H1 (cell line): ENCODE measurements around the gene NCEH1. TPM values are rescaled to one million over a fixed set of nuclear protein-coding genes. Genes with fewer than 3 reads are reported as not detected.
A peak's percentile ranks its signal among the peaks of the same experiment; 100 is the strongest.

Source experiments
- CTCF ChIA-PET: fragments of 300-600 bp; sonication (Branson Sonifier 250); formaldehyde crosslinking; loops from one replicate; lab custom pipeline; 2021; ENCODE audit not compliant: partially characterized antibody; lab: Charles Lee
- POLR2A ChIA-PET: fragments of 300-600 bp; sonication (Branson Sonifier 250); formaldehyde crosslinking; loops from one replicate; lab custom pipeline; 2021; ENCODE audit warnings: inconsistent platforms; ENCODE audit not compliant: partially characterized antibody; lab: Charles Lee
- DNase-seq, 2 experiments: peaks; one replicate each; pipeline versions ENCODE4 v3.0.0 to v3.0.0-alpha.2; 2010 to 2022; ENCODE audit warnings: low spot score in 2 of 2, low read depth in 1 of 2, mixed read lengths in 1 of 2
- FAIRE-seq: peaks from 2 replicates; lab custom pipeline; 2011; peaks lifted over from hg19 to GRCh38; lab: Jason Lieb, UNC
- H2AFZ ChIP-seq: 2 replicates; pipeline ENCODE4 v1.8.1; 2012; ENCODE audit warnings: low read length, inconsistent platforms
- H2AK5ac ChIP-seq: 2 replicates; pipeline ENCODE4 v1.6.1; 2013; ENCODE audit warnings: low read depth, low read length
- H2BK120ac ChIP-seq: replicated peaks from 2 replicates; pipeline ENCODE3; 2013; ENCODE audit warnings: low read depth, low read length, inconsistent platforms
- H2BK12ac ChIP-seq: 2 replicates; pipeline ENCODE4 v1.6.1; 2013; ENCODE audit warnings: low read depth, low read length
- H2BK15ac ChIP-seq: 2 replicates; pipeline ENCODE4 v1.6.1; 2013; ENCODE audit warnings: low read length
- H2BK20ac ChIP-seq: 2 replicates; pipeline ENCODE4 v1.6.1; 2013; ENCODE audit warnings: low read length
- H2BK5ac ChIP-seq: 2 replicates; pipeline ENCODE4 v1.6.1; 2013; ENCODE audit warnings: low read depth, low read length
- H3K14ac ChIP-seq: 2 replicates; pipeline ENCODE4 v1.6.1; 2013; ENCODE audit warnings: inconsistent platforms; ENCODE audit not compliant: insufficient read length
- H3K18ac ChIP-seq: 2 replicates; pipeline ENCODE4 v1.6.1; 2013; ENCODE audit warnings: low read length; ENCODE audit errors: extremely low read depth
- H3K23ac ChIP-seq: 2 replicates; pipeline ENCODE4 v1.6.1; 2013; ENCODE audit warnings: inconsistent platforms; ENCODE audit not compliant: insufficient read length
- H3K23me2 ChIP-seq: 2 replicates; pipeline ENCODE4 v1.6.1; 2013; ENCODE audit warnings: low read depth, low read length
- H3K27ac ChIP-seq: 2 replicates; pipeline ENCODE4 v1.6.1; 2011; ENCODE audit warnings: low read depth, low read length, inconsistent platforms
- H3K27me3 ChIP-seq, 4 experiments: replicated peaks in 1 of 4; 1 replicate in 1 of 4; 2 replicates in 3 of 4; pipeline versions ENCODE4 v1.6.1 to v1.8.1; 2011 to 2013; ENCODE audit warnings: low read length in 3 of 4, mild to moderate bottlenecking in 3 of 4, inconsistent platforms in 2 of 4, mixed read lengths in 2 of 4, moderate library complexity in 1 of 4; ENCODE audit not compliant: control insufficient read depth in 3 of 4, insufficient read depth in 3 of 4; ENCODE audit errors: extremely low read depth in 1 of 4
- H3K36me3 ChIP-seq, 4 experiments: 2 replicates each; pipeline versions ENCODE4 v1.6.1 to v1.8.1; 2011 to 2013; ENCODE audit warnings: mild to moderate bottlenecking in 4 of 4, low read length in 3 of 4, moderate library complexity in 2 of 4, control low read depth in 1 of 4, inconsistent platforms in 1 of 4; ENCODE audit not compliant: insufficient read depth in 4 of 4, control insufficient read depth in 2 of 4
- H3K4ac ChIP-seq: replicated peaks from 2 replicates; pipeline ENCODE3; 2013; ENCODE audit warnings: low read length, low read depth, mixed read lengths, inconsistent platforms; ENCODE audit not compliant: insufficient read length
- H3K4me1 ChIP-seq, 4 experiments: replicated peaks in 1 of 4; 1 replicate in 1 of 4; 2 replicates in 3 of 4; pipeline versions ENCODE4 v1.6.1 to v1.8.1; 2011 to 2013; ENCODE audit warnings: low read length in 3 of 4, inconsistent platforms in 2 of 4, mixed read lengths in 1 of 4; ENCODE audit not compliant: insufficient read depth in 4 of 4, control insufficient read depth in 3 of 4
- H3K4me2 ChIP-seq, 2 experiments: 2 replicates each; pipeline versions ENCODE4 v1.6.1 to v1.8.1; 2011 to 2013; ENCODE audit warnings: low read depth in 2 of 2, low read length in 2 of 2, control low read depth in 1 of 2, inconsistent platforms in 1 of 2, mild to moderate bottlenecking in 1 of 2; ENCODE audit not compliant: insufficient read depth in 1 of 2
- H3K4me3 ChIP-seq, 4 experiments: fragments of 200-600, 300-600 bp in 1 of 4; sonication (generic), shearing (Covaris generic), sonication (Bioruptor Twin) in 1 of 4; 2 replicates each; pipeline versions ENCODE4 v1.5.1 to v1.8.1; 2011 to 2016; ENCODE audit warnings: low read length in 4 of 4, low read depth in 3 of 4, control low read depth in 2 of 4, inconsistent platforms in 2 of 4, mild to moderate bottlenecking in 2 of 4, mixed read lengths in 1 of 4, moderate library complexity in 1 of 4; ENCODE audit not compliant: insufficient read depth in 2 of 4; ENCODE audit errors: extremely low read depth in 1 of 4
- H3K56ac ChIP-seq: replicated peaks from 2 replicates; pipeline ENCODE3; 2013; ENCODE audit warnings: low read depth, mild to moderate bottlenecking, mixed read lengths, low read length, inconsistent platforms; ENCODE audit not compliant: insufficient read length
- H3K79me1 ChIP-seq: 2 replicates; pipeline ENCODE4 v1.6.1; 2013; ENCODE audit warnings: low read depth, low read length, control low read depth
- H3K79me2 ChIP-seq, 2 experiments: 2 replicates each; pipeline versions ENCODE4 v1.6.1 to v1.8.1; 2012 to 2013; ENCODE audit warnings: low read length in 2 of 2, mild to moderate bottlenecking in 2 of 2, inconsistent platforms in 1 of 2; ENCODE audit not compliant: insufficient read depth in 2 of 2, control insufficient read depth in 1 of 2
- H3K9ac ChIP-seq, 4 experiments: replicated peaks in 1 of 4; 1 replicate in 1 of 4; 2 replicates in 3 of 4; pipeline versions ENCODE4 v1.6.1 to v1.8.1; 2011 to 2013; ENCODE audit warnings: low read depth in 3 of 4, low read length in 3 of 4, control low read depth in 2 of 4, mild to moderate bottlenecking in 2 of 4, moderate library complexity in 2 of 4, inconsistent platforms in 1 of 4; ENCODE audit errors: extremely low read depth in 1 of 4
- H3K9me3 ChIP-seq, 2 experiments: 2 replicates each; pipeline versions ENCODE4 v1.6.1 to v1.8.1; 2012 to 2013; ENCODE audit warnings: mild to moderate bottlenecking in 2 of 2, moderate library complexity in 2 of 2, control low read depth in 1 of 2, inconsistent platforms in 1 of 2, low read depth in 1 of 2, low read length in 1 of 2, mixed read lengths in 1 of 2; ENCODE audit not compliant: insufficient read depth in 2 of 2
- H4K20me1 ChIP-seq, 2 experiments: replicated peaks in 1 of 2; 2 replicates each; pipeline versions ENCODE3 to v1.8.1; 2011 to 2013; ENCODE audit warnings: inconsistent platforms in 2 of 2, low read length in 2 of 2, mild to moderate bottlenecking in 1 of 2; ENCODE audit not compliant: insufficient read depth in 2 of 2, control insufficient read depth in 1 of 2
- H4K5ac ChIP-seq: 2 replicates; pipeline ENCODE4 v1.6.1; 2013; ENCODE audit warnings: low read length, low read depth, mixed read lengths, inconsistent platforms; ENCODE audit not compliant: insufficient read length
- H4K8ac ChIP-seq: 2 replicates; pipeline ENCODE4 v1.8.0; 2013; ENCODE audit warnings: mild to moderate bottlenecking, moderate library complexity, low read length, inconsistent platforms; ENCODE audit not compliant: insufficient read depth; ENCODE audit errors: extremely low read depth
- H4K91ac ChIP-seq: replicated peaks from 2 replicates; pipeline ENCODE3; 2013; ENCODE audit warnings: low read length, mixed read lengths, inconsistent platforms; ENCODE audit not compliant: insufficient read length
- CBX5 ChIP-seq: fragments of 300-800, 300-1000 bp; sonication (generic); IDR thresholded peaks from 2 replicates; pipeline ENCODE4 v1.7.1; 2016; ENCODE audit warnings: antibody characterized with exemption, low read length, low read depth
- CEBPB ChIP-seq: IDR thresholded peaks from 2 replicates; pipeline ENCODE4 v1.6.1; 2012; ENCODE audit warnings: low read depth, low read length
- CHD2 ChIP-seq: IDR thresholded peaks from 2 replicates; pipeline ENCODE4 v1.6.1; 2012; ENCODE audit warnings: low read length, improper control_type of control experiment
- GTF2F1 ChIP-seq: IDR thresholded peaks from 2 replicates; pipeline ENCODE4 v1.6.1; 2012; ENCODE audit warnings: low read depth, low read length, improper control_type of control experiment, borderline replicate concordance
- PHF8 ChIP-seq: fragments of 200-600 bp; sonication (generic); conservative IDR thresholded peaks from 2 replicates; pipeline ENCODE4 v1.7.1; 2012; ENCODE audit warnings: low read depth, mild to moderate bottlenecking, inconsistent platforms, low read length, moderate library complexity
- POU5F1 ChIP-seq: IDR thresholded peaks from 2 replicates; pipeline ENCODE4 v1.6.1; 2011; ENCODE audit warnings: low read depth, mild to moderate bottlenecking, low read length, moderate library complexity
- RBBP5 ChIP-seq: IDR thresholded peaks from 2 replicates; pipeline ENCODE4 v1.7.1; 2012; ENCODE audit warnings: low read depth, mild to moderate bottlenecking, inconsistent platforms, low read length, moderate library complexity, borderline replicate concordance
- RXRA ChIP-seq: IDR thresholded peaks from 2 replicates; pipeline ENCODE4 v1.6.1; 2011; ENCODE audit warnings: low read depth, mild to moderate bottlenecking, low read length, moderate library complexity; ENCODE audit not compliant: insufficient read depth
- SAP30 ChIP-seq: fragments of 300-600 bp; sonication (generic); IDR thresholded peaks from 2 replicates; pipeline ENCODE4 v1.7.1; 2012; ENCODE audit warnings: low read length, moderate library complexity, mild to moderate bottlenecking, inconsistent platforms; ENCODE audit not compliant: insufficient read depth, insufficient replicate concordance
- SP2 ChIP-seq: IDR thresholded peaks from 2 replicates; pipeline ENCODE4 v1.6.1; 2012; ENCODE audit warnings: mild to moderate bottlenecking, low read length, inconsistent platforms
- TEAD4 ChIP-seq: IDR thresholded peaks from 2 replicates; pipeline ENCODE4 v1.6.1; 2012; ENCODE audit warnings: low read depth, low read length, inconsistent platforms, mixed read lengths
- YY1 ChIP-seq: IDR thresholded peaks from 2 replicates; pipeline ENCODE4 v1.6.1; 2011; ENCODE audit warnings: low read depth, mild to moderate bottlenecking, low read length
- WGBS, 2 experiments: shearing (Covaris generic) in 1 of 2; methylation state at CpG; one replicate each; pipeline versions ENCODE4 v1.1.6 to v1.1.7; 2013 to 2015; ENCODE audit warnings: low lambda C conversion rate in 2 of 2, mixed read lengths in 2 of 2, inconsistent platforms in 1 of 2, low coverage in 1 of 2, missing lambda C conversion rate in 1 of 2; ENCODE audit not compliant: insufficient replicate concordance in 2 of 2, insufficient coverage in 1 of 2, insufficient read length in 1 of 2; ENCODE audit errors: extremely low coverage in 1 of 2, missing lambda C conversion rate in 1 of 2; 5-methylcytosine and 5-hydroxymethylcytosine counted together
- polyA plus RNA-seq, 7 experiments: library from polyadenylated mRNA; depleted of rRNA in 3 of 7; stranded (reverse) in 5 of 7; unstranded in 2 of 7; fragments of >200 nt in 5 of 7; fragments of 200-250 nt in 2 of 7; gene quantifications; 1 replicate in 5 of 7; 2 replicates in 1 of 7; 4 replicates in 1 of 7; pipeline versions ENCODE4 v1.2.1 to v1.2.3, GENCODE V29; 2011 to 2013; ENCODE audit warnings: missing spikeins in 2 of 7, mixed read lengths in 2 of 7
- total RNA-seq: library from RNA; stranded (reverse); fragmentation: NEBNext Ultra II Directional; extraction: Animal tissue kit (Norgen Biotek cat#: 25700); gene quantifications from 2 replicates; pipeline ENCODE4 v1.2.1, GENCODE V29; 2021

Gene NCEH1
- total and polyA plus RNA-seq, 2 of the 8 experiments (the other 6 are each of a cell fraction or from before 2014, with no cell fraction given): 2.2 to 6.4 TPM

DNA sequence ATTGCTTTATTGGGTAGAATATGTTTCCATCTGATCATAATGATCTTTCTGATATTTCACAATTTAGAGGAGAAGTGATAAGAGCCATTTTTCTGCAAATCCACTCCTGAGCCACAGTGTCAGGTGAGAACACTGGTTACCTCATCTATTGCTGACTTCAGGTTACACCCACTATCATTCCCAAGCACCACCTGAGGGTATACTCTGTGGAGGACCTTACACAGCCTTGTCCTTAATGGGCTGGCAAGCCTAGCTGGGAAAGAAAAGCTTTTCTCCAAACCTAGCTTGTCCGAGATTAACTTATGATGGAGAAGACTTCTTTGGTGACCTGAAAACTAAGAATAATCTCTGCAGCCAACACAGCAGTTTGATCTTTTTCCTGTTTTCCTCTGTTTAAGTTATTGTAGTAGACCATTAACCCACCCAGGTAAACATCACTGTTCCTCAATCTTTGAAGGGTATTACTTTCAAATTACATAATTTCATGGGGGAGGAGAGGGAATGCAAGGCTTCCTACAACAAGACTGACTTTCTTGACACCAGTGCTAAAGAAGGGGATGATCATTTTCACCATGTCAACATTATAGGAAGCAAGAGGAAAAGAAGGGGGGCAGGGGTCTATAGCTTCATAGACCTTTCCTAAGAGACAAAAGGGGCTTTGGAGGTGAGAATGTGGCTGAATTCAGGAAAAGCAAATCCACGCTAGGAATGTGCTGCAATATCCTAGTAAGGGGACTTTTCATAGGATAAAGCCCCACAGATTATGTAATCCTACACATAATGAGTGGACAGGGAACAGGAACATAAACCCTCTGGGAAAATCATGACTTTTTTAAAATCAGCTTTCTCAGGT, 1.7 kb downstream of the NCEH1 start:
- Histone ChIP-seq H2AFZ (no peak overlapping the region), H3K79me2 (no peaks in the 10 kb centered on the region), H3K56ac (no peak overlapping the region), H4K8ac (no peak overlapping the region), H4K20me1 (no peaks in the 10 kb centered on the region), H3K9me3 (no peaks in the 10 kb centered on the region), H2BK12ac (no peak overlapping the region), H3K4me1 (peaks cover 0 to 4% (median 0%) of the 10 kb centered on the region in 4 experiments; a peak in 1 of 7 replicates), H3K23ac (no peak overlapping the region), H4K91ac (no peak overlapping the region), H3K23me2 (peaks cover 7% of the 10 kb centered on the region), H2BK15ac (no peak overlapping the region), H2BK20ac (no peak overlapping the region), H4K5ac (no peak overlapping the region), H3K9ac (no peak overlapping the region), H2BK120ac (no peak overlapping the region), H3K36me3 (no peaks in the 10 kb centered on the region), H3K4me2 (peak overlapping the region in 1 of 2 experiments; percentile 69; a peak in 1 of 4 replicates), H3K27me3 (0 out of 7 replicates have a peak, but pooled peaks cover 0 to 1% (median 0%) of the 10 kb centered on the region in 4 experiments), H2AK5ac (no peak overlapping the region), H3K14ac (no peak overlapping the region), H3K4me3 (no peak overlapping the region), H3K79me1 (0 out of 2 replicates have a peak, but pooled peaks cover 2% of the 10 kb centered on the region), H2BK5ac (no peak overlapping the region), H3K4ac (no peak overlapping the region), H3K18ac (no peak overlapping the region), H3K27ac (no peak overlapping the region)
- DNase-seq (no peak), FAIRE-seq (no peak)
- 84% methylated on average over 2 of the region's 2 CpGs; no CpG with 5 or more reads in 1 of the 2 experiments for WGBS, 2 experiments
- ChIA-PET POLR2A (interaction anchor here (2.2 kb wide), 1 partner anchor 41 kb away, joined by 8 read pairs; the partner anchor contains the start of gene ECT2), CTCF (interaction anchor here (1.0 to 6.5 kb wide), 4 partner anchors 32 to 232 kb away, joined by 3 to 30 read pairs (median 6); no protein-coding TSS in a partner anchor)
- TF ChIP-seq CEBPB (no peak), POU5F1 (no peak), CHD2 (no peak), GTF2F1 (no peak), YY1 (no peak), SP2 (no peak), RXRA (no peak), CBX5 (no peak), PHF8 (no peak), RBBP5 (no peak), SAP30 (no peak), TEAD4 (no peak)
